CD4-positive, alpha-beta T cell treated with Interferon alpha-2 for 1 hour (primary cell): ENCODE results near the gene OGFRL1.

Source experiments
- DNase-seq, 2 donors: peaks; one replicate each; pipeline ENCODE4 v3.0.0-alpha.2; 2020 to 2022

Gene OGFRL1

GRCh38 chr6:71287926-71288227 lies 734 bp upstream of the OGFRL1 start:
- DNase-seq: no peak

GRCh38 chr6:71289039-71289801 lies 609 bp downstream of the OGFRL1 start:
- peak; percentile 29 to 34 for DNase-seq

- no peak for DNase-seq
Measured at GRCh38 chr6:71289802-71290175, 1.2 kb downstream of the OGFRL1 start.

- no peak for DNase-seq
Measured at GRCh38 chr6:71290611-71291010, 2.0 kb downstream of the OGFRL1 start.

GRCh38 chr6:71292001-71292400 lies 3.4 kb downstream of the OGFRL1 start:
- no peak for DNase-seq

DNA sequence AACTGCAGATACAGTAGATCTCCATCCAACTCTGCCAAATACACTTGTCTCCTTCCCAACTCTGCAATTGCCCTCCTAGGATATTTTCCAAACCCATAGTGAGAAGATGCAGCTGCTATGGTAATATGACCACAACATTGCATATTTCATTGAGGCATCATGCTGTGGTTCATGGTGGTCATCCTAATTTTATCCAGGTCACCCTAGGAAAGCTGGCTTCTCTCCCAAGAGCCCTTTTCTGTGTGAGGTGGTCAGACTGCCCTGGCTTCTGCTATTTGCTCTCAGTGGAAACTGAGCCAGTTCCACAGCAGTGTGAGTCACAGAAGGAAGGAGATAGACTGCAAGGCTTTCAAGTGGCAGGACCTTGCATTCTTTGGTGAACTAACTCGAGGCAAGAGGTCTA lies 5.5 kb downstream of the OGFRL1 start:
- no peak for DNase-seq

DNA sequence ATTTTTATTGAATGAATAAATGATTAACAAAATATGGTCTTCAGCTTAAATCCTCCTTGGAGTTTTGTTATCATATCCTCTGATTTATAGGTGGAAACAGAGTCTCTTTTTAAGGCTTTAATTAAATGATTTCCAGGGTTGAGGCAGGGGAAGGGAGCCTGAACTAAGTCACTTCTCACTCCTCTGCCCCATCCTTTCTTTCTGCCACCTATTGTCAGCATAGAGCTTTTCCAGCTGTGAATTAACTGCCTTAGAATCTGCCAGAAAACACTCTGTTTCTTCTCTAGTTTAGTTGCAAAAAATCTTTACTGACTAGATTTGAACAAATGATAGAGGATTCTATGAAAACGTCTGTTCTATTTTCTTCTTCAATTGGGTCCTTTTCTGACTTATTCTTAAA lies 9.8 kb downstream of the OGFRL1 start:
- DNase-seq: no peak

DNA sequence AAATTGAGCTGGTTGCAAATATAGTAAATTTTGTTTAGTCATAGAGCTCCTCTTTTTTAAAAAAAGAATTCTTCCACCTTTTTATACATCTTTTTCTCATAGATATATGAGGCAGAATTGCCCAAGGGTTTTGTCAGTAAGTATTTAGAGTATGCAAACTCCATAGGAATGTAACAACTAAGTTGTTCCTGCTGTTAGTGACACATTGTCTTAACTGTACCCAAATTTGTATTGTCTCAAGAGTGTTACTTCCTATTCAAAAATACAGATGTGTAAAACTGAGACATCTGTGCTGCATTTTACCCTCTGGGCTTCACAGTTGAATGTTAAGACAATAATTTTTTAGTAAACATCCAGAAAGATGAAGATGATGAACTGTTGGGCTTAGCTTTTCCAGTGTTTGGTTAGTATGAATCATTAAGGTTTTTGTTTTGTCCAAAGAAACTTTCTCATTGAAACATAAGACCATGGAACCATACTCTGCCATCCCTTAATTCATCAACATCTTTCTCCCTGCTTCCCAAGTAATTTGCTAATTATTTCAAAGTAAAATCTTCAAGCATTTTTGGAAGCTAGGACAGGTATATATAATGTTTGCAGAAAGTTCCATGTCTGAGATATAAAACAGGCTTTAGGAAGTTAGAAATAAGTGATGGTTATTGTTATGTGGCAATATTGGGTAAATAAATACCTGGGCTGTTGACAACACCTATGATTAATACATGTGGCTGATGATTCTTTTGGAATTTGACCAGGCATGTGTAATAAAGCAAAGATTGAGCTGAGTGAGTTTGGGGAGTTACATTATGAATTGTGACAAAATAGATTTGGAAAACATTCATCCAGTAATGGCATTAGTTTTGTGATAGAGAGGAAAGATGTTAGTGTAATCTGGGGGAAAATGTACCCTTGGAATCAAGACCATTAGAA lies 11.2 kb downstream of the OGFRL1 start:
- no peak for DNase-seq

DNA sequence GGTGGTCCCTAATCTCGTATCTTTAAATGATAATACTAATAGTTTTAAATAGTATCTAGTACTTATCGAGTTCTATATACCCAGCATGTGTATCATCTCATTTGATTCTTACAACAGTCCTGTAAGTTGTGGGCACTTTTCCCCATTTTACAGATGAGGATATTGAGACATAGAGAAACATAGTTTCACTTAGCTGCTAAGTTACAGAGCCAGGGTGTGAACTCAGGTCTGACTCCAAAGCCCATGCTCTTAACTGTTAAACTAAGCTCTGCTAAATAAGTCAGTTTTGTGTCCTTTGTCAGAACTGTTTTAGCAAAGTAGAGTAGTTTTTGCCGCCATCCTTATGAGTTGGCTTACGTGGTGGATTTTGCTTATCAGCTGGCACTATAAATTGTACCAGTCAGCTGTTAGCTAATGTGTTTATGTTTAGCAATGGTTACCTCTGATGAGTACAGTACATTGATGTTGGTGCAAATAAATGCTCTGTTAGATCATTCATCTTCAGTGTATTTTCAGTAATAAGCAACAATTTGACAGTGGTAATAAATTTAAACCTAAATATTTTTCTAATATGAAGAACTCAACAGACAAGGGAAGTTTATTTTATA lies 12.1 kb downstream of the OGFRL1 start:
- no peak for DNase-seq

- DNase-seq: no peak
Measured at GRCh38 chr6:71301546-71301945, 12.9 kb downstream of the OGFRL1 start.

DNA sequence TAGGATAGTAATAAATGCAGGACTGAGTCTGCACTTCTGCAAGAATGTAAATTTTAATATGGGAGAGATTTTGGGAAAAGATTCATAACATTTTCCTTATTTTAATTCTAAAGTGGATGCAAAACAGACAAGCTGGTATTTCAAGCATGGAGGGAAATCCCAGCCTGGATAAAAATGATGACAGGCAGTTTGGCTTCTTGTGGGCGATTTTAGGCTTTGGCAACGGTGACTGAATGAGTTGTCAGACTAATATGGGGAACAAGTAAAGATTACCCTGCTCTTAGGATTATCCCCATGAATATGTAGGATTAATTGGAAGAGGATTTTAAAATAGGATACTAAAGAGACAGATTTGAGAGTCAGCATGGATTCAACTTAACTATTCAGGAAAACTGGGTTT lies 21.0 kb downstream of the OGFRL1 start:
- DNase-seq: no peak

DNA sequence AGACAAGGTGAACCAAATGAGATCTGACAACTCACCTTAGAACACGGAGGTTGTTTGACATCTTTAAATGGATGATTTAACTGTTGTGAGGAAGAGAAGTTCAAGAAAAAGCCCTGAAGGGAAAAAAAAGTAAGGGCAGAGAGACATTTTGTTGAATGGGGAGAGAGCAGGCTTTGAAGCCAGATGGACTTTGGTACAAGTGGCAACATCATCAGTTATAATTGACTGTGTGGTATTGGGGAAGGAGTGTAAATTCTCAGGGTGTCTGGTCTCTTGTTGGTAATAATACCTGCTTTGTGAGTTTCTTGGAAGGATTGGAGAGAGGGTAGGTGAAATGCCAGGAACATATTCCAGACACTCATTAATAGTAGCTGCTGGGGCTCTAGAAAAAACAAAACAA lies 21.6 kb downstream of the OGFRL1 start:
- no peak for DNase-seq

DNA sequence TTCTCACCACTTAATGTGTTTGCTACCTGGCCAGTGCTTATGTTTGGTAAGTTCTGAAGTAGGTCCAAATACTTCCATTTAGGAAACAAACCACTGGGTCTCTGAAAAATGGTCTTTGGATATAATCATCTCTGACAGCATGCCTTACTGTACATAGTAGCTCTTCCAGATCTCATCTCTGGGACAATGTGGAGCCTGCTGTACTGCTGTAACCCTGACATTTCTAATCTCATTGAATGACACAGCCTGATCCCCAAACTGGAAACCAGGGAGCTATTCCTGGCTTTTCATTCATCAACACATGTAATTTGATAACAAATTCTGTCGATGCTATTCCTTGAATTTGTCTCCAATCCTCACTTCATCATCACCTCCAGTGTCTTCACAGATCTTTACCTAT lies 23.5 kb downstream of the OGFRL1 start:
- no peak for DNase-seq

GRCh38 chr6:71317441-71317840 lies 28.8 kb downstream of the OGFRL1 start:
- no peak for DNase-seq

DNA sequence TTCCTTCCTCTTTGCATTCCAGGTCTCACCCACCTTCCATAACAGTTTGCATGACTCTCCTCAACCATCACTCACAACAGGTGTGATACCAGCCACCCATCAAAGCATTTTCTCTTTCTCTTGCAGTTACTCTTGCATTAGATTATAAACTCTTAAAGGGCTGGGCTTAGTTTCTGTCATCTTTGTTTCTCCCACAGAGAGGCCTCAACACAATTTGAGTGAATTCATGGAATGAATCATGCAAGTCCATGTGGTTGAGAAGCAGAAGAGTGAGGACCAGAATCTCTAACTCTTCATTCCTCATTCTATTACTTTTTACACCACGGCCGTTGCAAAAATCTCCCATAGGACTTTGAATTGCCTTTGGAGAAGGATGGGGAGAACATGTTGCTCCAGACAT lies 31.4 kb downstream of the OGFRL1 start:
- DNase-seq: no peak

GRCh38 chr6:71321314-71321713 lies 32.7 kb downstream of the OGFRL1 start:
- DNase-seq: no peak

- DNase-seq: no peak
Measured at GRCh38 chr6:71324194-71324785, 35.7 kb downstream of the OGFRL1 start.

- no peak for DNase-seq
Measured at GRCh38 chr6:71326611-71327010, 38.0 kb downstream of the OGFRL1 start.

- DNase-seq: no peak
Measured at GRCh38 chr6:71330501-71330900, 41.9 kb downstream of the OGFRL1 start.

- DNase-seq: no peak
Measured at GRCh38 chr6:71332012-71332411, 43.4 kb downstream of the OGFRL1 start.

GRCh38 chr6:71333050-71333449 lies 44.4 kb downstream of the OGFRL1 start:
- no peak for DNase-seq

- DNase-seq: no peak
Measured at GRCh38 chr6:71333697-71334096, 45.1 kb downstream of the OGFRL1 start.

DNA sequence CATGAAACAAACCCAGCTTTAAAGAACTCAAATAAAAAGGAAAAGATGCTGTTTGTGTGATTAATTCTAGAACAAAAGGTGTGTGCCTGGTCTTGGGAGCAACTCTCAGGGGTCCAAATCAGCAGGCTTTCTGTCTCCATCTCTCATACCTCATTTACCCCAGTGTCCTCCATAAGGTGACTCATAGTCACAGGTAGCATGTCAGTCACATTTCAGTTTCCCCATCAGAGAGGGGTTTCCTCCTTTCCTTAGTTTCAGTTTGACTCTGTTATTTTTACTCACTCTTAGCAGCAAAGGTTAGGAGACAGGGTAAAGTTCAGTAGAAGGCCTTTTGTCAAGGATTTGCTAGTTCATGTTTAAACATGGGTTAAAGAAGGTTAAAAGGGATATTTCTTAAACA lies 46.2 kb downstream of the OGFRL1 start:
- no peak for DNase-seq

DNA sequence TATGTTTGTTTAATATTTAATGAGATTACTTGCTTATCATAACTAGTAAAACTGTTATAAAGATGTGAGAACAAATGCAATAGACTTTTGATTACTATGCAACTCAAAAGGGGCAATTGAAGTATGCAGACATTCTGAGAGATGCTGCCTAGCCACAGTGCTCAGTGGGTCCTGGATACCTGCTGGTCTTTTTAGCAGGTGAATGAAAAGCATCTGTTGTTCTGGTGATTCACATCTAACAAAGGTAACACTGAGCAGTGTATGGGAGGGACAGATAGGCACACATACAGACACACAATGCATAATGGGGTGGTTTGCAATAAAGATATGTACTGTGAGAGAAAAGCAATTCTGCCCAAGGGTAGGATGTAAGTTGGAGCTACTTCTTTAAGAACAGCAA lies 46.9 kb downstream of the OGFRL1 start:
- no peak for DNase-seq
